HG02759 (cell line): ENCODE measurements around the gene DEGS1.
"Not testable (repeated sequence)": the region's sequence is repeated elsewhere in the genome, so short reads cannot be mapped to it uniquely, and the experiment has no call there.

Experiments
- ATAC-seq: cut with Tn5 transposase; IDR thresholded peaks from one replicate; pipeline ENCODE4 v1.9.1; 2021; ENCODE audit warnings: mild to moderate bottlenecking, moderate library complexity; ENCODE audit not compliant: unreplicated experiment

Gene DEGS1

DNA sequence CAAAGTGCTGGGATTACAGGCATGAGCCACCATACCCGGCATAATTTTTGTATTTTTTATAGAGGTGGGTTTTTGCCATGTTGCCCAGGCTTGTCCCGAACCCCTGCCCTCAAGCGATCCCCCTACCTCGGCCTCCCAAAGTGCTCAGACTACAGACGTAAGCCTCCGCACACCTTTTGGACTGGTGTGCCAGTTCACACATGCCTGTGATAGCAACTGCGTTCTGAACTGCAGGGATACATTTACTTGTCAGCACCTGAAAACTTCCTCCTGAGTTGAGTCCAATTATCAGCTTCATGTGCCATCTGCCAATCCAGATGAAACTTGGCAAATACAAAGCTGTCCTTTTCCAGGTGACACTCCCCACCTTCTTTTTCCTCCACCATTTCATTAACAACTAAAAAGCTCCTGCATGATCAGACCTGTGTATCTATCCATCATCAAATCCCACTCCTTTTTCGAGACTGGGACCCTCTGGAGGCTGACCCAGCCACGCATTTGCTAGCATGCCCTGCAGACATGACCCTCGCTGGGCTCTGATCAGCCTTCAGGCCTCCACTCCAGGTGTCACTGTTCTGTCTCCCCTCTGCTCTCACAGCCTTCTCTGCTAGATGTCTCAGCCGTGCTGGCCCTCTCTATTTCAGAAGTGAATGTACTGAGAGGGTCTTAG lies 2.1 kb upstream of the DEGS1 start:
- ATAC-seq = no peak

GRCh38 chr1:224181453-224181810 lies 1.6 kb upstream of the DEGS1 start:
- ATAC-seq = no peak

DNA sequence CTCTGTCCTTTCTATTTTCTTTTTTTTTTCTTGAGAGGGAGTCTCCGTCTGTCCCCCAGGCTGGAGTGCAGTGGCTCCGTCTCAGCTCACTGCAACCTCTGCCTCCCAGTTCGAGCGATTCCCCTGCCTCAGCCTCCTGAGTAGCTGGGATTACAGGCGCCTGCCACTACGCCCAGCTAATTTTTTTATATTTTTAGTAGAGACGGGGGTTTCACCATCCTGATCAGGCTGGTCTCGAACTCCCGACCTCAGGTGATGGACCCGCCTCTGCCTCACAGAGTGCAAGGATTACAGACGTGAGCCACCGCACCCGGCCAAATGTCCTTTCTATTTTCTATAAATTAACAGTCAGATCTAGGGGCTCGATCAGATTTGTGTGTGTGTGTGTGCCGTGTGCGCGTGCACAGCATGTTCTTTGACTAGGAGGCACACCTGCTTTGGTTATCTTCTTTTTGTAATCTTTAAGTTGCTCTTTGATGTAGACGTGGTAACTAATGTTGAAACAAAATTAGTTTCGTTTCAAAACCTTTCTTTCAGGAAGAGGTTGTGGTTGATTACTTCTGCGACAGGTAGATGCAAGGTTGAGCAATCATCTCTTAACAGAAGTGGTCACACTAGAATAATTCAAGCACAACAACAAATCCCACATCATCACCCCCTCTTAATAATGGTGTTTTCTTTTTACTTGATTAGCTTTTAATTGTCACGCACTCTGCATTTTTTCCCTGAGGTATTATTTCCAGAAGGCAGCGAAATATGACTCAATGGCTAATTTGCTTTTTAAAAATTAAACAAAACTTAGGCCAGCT lies 779 bp upstream of the DEGS1 start:
- ATAC-seq = peak; percentile 39

DNA sequence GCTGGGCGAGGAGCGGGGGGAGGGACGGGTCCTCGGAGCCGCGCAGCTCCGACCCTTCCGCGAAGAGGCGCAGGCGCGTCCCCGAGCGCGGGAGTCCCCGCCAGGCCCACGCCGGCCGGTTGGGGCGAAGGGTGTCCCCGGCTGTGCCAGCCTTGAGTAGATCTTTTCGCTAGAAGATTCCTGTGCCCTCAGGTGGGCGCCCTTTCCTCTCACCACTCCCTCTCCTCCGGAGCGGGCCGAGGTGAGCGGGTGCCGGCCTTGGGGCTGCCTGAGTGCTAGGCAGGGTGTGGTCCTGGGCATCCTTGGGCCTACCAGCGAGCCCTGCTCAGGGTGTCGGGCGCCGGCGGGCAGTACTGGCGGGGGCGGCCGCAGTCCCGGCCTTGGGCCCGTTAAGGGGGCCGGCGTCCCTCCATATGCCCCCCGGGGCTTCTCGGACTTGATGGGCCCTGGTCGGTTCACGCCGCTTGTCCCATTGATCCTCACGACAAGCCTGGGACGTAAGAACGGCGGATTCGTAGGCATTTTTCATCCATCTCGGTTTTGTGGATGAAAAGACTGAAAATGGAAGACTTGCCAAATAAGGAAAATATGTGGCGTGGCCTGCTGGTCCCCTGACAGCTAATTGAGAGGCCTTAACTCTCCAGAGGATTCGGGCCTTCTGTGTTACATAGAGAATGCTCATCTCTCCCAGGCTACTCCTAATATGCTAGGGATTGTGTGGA lies 712 bp downstream of the DEGS1 start:
- ATAC-seq = peak; percentile 59

- ATAC-seq = no peak
Measured at GRCh38 chr1:224185208-224185607, 2.2 kb downstream of the DEGS1 start.

DNA sequence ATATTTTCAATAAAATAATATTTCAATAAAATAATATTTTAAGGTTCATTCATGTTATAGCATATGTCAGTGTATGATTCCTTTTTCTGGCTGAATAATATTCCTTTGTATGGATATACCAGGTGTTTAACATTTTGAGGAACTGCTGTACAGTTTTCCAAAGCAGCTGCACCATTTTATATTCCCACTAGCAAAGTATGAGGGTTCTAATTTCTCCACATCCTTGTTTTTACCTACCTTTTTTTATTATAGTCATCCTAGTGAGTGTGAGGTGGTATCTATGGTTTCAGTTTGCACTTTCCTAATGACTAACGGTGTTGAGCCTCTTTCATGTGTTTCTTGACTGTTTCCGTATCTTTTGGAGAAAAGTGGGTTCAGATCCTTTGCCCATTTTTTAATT lies 5.2 kb downstream of the DEGS1 start:
- no peak for ATAC-seq

GRCh38 chr1:224189561-224189960 lies 6.5 kb downstream of the DEGS1 start:
- ATAC-seq = no peak

GRCh38 chr1:224192082-224192788 lies 9.2 kb downstream of the DEGS1 start:
- ATAC-seq = no peak

DNA sequence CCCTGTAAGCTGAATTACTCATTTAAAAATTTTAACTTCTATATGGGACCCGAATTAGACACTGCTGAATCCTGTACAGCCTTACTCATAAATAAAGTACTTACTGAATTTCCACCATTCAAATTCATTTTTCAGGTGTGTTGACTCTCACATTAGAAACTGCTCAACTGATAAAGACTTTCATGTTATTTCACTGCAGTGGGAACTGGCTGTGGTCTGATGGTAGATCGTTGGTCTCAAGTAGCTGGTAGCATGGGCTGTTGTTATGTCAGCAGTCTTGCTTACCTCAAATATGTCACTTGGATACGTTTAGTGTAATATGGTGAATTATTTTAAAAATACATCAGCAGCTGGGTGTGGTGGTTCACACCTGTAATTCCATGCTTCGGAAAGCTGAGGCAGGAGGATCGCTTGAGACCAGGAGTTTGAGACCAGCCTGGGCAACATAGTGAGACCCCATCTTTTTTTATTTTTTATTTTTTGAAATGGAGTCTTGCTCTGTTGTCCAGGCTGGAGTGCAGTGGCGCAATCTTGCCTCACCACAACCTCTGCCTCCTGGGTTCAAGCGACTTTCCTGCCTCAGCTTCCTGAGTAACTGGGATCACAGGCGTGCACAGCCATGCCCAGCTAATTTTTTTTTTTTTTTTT lies 10.4 kb downstream of the DEGS1 start:
- no peak for ATAC-seq

GRCh38 chr1:224196813-224197600 lies 14.0 kb downstream of the DEGS1 start:
- ATAC-seq = no peak

DNA sequence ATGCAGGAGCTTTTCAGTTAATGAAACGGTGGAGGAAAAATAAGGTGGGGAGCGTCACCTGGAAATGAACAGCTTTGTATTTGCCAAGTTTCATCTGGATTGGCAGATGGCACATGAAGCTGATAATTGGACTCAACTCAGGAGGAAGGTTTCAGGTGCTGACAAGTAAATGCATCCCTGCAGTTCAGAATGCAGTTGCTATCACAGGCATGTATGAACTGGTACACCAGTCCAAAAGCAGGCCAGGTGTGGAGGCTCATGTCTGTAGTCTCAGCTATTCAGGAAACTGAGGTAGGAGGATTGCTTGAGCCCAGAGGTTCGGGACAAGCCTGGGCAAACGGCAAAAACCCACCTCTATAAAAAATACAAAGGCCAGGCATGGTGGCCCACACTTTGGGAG lies 15.5 kb downstream of the DEGS1 start:
- no peak for ATAC-seq

- ATAC-seq = no peak
Measured at GRCh38 chr1:224199679-224200078, 16.6 kb downstream of the DEGS1 start.

DNA sequence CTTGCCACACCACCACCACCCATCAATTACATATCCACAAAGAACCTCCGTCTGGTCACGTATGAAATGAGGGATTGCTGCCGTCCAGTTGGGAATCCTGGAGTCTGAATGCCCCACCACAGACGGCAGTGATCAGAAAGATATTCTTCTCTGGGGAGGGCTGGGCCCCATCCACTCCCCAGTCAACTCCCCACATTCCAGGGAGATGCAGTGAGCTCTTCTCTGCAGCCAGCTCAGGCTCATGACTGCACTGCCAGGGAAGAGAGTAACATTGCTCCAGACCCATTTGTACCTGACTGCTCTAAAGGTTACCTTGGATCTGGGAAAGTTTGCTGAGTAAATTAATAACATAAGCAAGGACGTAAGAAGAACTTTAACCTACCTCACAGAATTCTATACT lies 18.3 kb downstream of the DEGS1 start:
- ATAC-seq = no peak

GRCh38 chr1:224201853-224202252 lies 18.8 kb downstream of the DEGS1 start:
- no peak for ATAC-seq

GRCh38 chr1:224203243-224204016 lies 20.4 kb downstream of the DEGS1 start:
- peak; percentile 55 for ATAC-seq

DNA sequence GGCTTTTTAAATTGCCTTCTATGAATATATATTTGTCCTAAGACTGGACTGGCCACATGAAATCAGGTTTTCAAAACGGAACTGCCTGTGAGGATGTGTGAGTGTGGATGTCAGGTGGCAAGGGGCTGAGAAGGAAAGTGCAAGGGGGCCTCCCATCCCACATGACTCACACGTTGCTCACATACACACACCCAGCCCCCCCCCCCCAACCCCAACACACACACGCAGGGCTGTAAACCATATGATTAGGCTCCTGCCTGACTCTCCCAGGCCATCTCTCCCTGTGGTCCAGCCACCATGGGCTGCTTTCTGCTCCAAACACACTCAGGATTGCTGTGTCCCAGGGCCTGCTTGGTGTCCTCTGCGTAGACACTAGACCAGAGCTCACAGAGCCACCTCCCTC lies 22.4 kb downstream of the DEGS1 start:
- ATAC-seq = peak; percentile 35

GRCh38 chr1:224205931-224206538 lies 23.0 kb downstream of the DEGS1 start:
- ATAC-seq = not testable (repeated sequence)

DNA sequence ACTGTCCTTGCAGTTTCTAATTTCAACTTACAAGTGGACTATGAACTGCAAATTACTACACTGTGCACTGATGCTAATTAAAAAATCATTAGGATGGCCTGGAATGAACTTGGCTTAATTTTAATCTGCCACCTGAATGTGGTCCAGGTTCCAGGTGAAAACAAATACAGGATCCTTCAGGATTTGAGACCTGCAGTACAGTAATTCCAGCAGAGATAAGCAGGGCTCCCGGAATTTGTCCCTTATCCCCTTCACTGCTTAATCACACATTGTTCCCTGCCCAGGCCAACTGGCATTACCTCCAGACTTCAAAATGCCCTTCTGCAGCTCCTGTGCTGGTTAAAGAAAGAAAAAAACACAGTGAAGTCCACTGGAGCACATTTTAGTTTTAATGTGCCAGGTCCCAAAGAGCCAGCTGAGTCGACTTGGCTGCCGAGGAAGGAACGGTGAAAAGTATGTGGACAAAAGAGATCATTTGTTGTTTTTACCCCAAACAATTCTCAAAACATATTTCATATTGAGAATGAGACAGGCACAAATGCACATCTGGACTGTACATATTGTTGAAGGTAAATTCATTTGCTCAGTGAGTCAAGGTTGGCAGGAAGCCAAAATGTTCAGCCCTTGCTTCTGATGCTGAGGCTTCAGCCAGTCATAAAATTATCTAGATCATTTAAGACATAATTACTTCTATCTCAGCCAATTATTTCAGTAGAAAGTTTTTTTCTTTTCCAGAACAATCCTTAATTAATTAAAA lies 28.3 kb downstream of the DEGS1 start:
- no peak for ATAC-seq
